Spleen (tissue), 11 donors: ENCODE measurements around the gene MAST4. TPM values are rescaled to one million over a fixed set of nuclear protein-coding genes. Genes with fewer than 3 reads are reported as not detected.

ENCODE experiments used
- DNase-seq: peaks from one replicate; pipeline ENCODE4 v3.0.0-alpha.2; 2020
- H3K27ac ChIP-seq, 8 donors: fragments of 200-600 bp; sonication (generic) in 7 of 8; 1 replicate in 4 of 8; 2 replicates in 4 of 8; pipeline versions ENCODE4 v1.5.0 to v1.8.0; 2016 to 2021; ENCODE audit warnings: inconsistent platforms in 4 of 8, mild to moderate bottlenecking in 4 of 8, moderate library complexity in 1 of 8
- H3K27me3 ChIP-seq, 7 donors: fragments of 200-600 bp; sonication (generic) in 6 of 7; replicated peaks in 1 of 7; 1 replicate in 4 of 7; 2 replicates in 3 of 7; pipeline versions ENCODE4 v1.5.0 to v1.8.0; 2016 to 2021; ENCODE audit warnings: inconsistent platforms in 3 of 7, mild to moderate bottlenecking in 1 of 7
- H3K36me3 ChIP-seq, 6 donors: fragments of 200-600 bp; sonication (generic) in 5 of 6; 1 replicate in 4 of 6; 2 replicates in 2 of 6; pipeline versions ENCODE4 v1.5.0 to v1.8.0; 2016 to 2021; ENCODE audit warnings: inconsistent platforms in 2 of 6
- H3K4me1 ChIP-seq, 6 donors: fragments of 200-600 bp; sonication (generic) in 5 of 6; 1 replicate in 3 of 6; 2 replicates in 3 of 6; pipeline versions ENCODE4 v1.5.0 to v1.8.0; 2016 to 2021; ENCODE audit warnings: inconsistent platforms in 3 of 6
- H3K4me3 ChIP-seq, 8 donors: fragments of 200-600 bp; sonication (generic) in 7 of 8; 1 replicate in 4 of 8; 2 replicates in 4 of 8; pipeline versions ENCODE4 v1.5.0 to v1.8.0; 2016 to 2021; ENCODE audit warnings: inconsistent platforms in 4 of 8, mild to moderate bottlenecking in 4 of 8, moderate library complexity in 2 of 8
- H3K9me3 ChIP-seq, 8 donors: fragments of 200-600 bp; sonication (generic) in 7 of 8; 1 replicate in 4 of 8; 2 replicates in 4 of 8; pipeline versions ENCODE4 v1.5.0 to v1.8.0; 2016 to 2021; ENCODE audit warnings: inconsistent platforms in 4 of 8
- CTCF ChIP-seq, 11 experiments: fragments of 200-600 bp in 7 of 11; fragments of 450-650 bp in 4 of 11; sonication (generic) in 4 of 11; IDR thresholded peaks in 8 of 11; conservative IDR thresholded peaks in 3 of 11; 1 replicate in 7 of 11; 2 replicates in 4 of 11; pipeline versions ENCODE4 v1.4.0 to v1.8.0; 2016 to 2021; ENCODE audit warnings: antibody characterized with exemption in 11 of 11, inconsistent platforms in 4 of 11, mild to moderate bottlenecking in 1 of 11
- POLR2A ChIP-seq, 3 donors: fragments of 450-650 bp; IDR thresholded peaks; one replicate each; pipeline ENCODE4 v1.5.1; 2017; ENCODE audit warnings: antibody characterized with exemption in 3 of 3, mild to moderate bottlenecking in 1 of 3
- POLR2AphosphoS5 ChIP-seq, 3 donors: sonication (generic); formaldehyde crosslinking; IDR thresholded peaks; one replicate each; pipeline ENCODE4 v1.5.1; 2017; ENCODE audit warnings: antibody characterized with exemption in 3 of 3
- WGBS, 5 donors: extraction: QIAGEN DNeasy Blood & Tissue Kit in 3 of 5; methylation state at CpG; one replicate each; pipeline versions ENCODE4 v1.1.5 to v1.1.7; 2013 to 2018; 5-methylcytosine and 5-hydroxymethylcytosine counted together
- intact Hi-C: fragments of 100-400 bp; cut with DNase I; formaldehyde crosslinking; loops from one replicate; pipeline ENCODE4 v1.15.0; 2023; ENCODE audit warnings: low total_unique reads
- polyA plus RNA-seq, 3 donors: library from polyadenylated mRNA; stranded (reverse); fragments of 200-250 nt; gene quantifications; one replicate each; pipeline ENCODE4 v1.2.1, GENCODE V29; 2013
- total RNA-seq, 7 donors: library from RNA; depleted of rRNA in 3 of 7; stranded (reverse); fragments of >200 nt in 3 of 7; fragmentation: NEBNext Ultra II Directional in 4 of 7; extraction: Animal tissue kit (Norgen Biotek cat#: 25700) in 4 of 7; gene quantifications; one replicate each; pipeline versions ENCODE4 v1.1.0 to v1.2.1, GENCODE V29; 2016 to 2021
- donor health status: healthy with polysubstance abuse.
- donor health status: DM: no; HTN: no; CAD: no; lungs with moderate emphysema.
- donor health status: DM: no; HTN: no; CAD: no.
- donor health status: Bipolar disorder and iron deficiency.
- donor health status: healthy.
- donor health status: DM: no; HTN: no; CAD: no.
- donor health status: DM: yes; HTN: yes; CAD: no.

Gene MAST4
- total and polyA plus RNA-seq, 10 donors = 2.5 to 43.7 (median 25.4) TPM

DNA sequence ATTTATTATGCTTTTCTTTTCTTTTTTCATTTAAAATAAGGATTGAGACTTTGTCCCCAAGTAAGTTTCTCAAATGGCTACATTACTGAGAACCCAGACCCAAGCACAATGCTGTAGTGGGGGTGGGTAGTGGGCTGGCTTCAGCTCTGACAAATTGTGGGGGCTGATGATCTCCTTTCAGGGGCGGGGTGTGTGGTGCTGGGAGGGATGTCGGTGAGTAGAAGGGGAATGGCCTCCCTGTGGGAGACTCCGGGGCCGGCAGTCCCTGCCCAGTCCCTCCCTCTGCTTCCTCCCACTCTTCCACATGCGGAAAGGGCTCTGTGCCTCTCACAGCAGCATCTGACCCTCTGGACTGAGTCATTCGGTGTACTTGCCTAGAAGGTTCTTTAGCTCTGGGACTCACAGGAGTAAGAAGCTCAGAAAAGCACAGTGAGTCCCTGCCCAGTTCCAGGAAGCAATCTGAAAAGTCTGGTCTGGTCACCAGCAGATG lies 586.2 kb downstream of the MAST4 start:
- Histone ChIP-seq H3K36me3 (peaks cover 0 to 71% (median 10%) of the 10 kb centered on the region in 6 donors), H3K27ac (peak overlapping the region in 7 of 8 donors; percentile 3 to 78 (median 67)), H3K4me3 (no peak overlapping the region), H3K4me1 (peaks cover 11 to 80% (median 37%) of the 10 kb centered on the region in 6 donors), H3K9me3 (peaks cover 2 to 20% (median 14%) of the 10 kb centered on the region in 8 donors), H3K27me3 (no peaks in the 10 kb centered on the region)
- intact Hi-C loops = no loop called here
- 18 to 58% (median 41%) methylated on average over 3 to 6 of the region's 6 CpGs for WGBS, 5 donors
- peak; percentile 73 for DNase-seq
- TF ChIP-seq POLR2AphosphoS5 (IDR thresholded peaks at IDR 0.05) (peak in 2 of 3 donors; percentile 58 to 60), CTCF (IDR thresholded peaks at IDR 0.05 in 8 of 11, conservative IDR thresholded peaks at IDR 0.05 in 3 of 11) (no peak), POLR2A (IDR thresholded peaks at IDR 0.05) (no peak)

- Histone ChIP-seq H3K36me3 (peaks cover 0 to 56% (median 10%) of the 10 kb centered on the region in 6 donors), H3K9me3 (peaks cover 0 to 5% (median under 1%) of the 10 kb centered on the region in 8 donors), H3K27me3 (no peaks in the 10 kb centered on the region), H3K27ac (no peak overlapping the region), H3K4me3 (no peak overlapping the region), H3K4me1 (peaks cover 23 to 83% (median 51%) of the 10 kb centered on the region in 6 donors)
- 96 to 100% (median 98%) methylated on average over 3 of the region's 3 CpGs for WGBS, 5 donors
- no peak for TF ChIP-seq POLR2AphosphoS5 (IDR thresholded peaks at IDR 0.05)
- no peak for TF ChIP-seq POLR2A (IDR thresholded peaks at IDR 0.05)
- TF ChIP-seq CTCF (IDR thresholded peaks at IDR 0.05 in 8 of 11, conservative IDR thresholded peaks at IDR 0.05 in 3 of 11) = no peak
- intact Hi-C loops = no loop called here
- DNase-seq = no peak
Measured at GRCh38 chr5:67183859-67184258, 587.7 kb downstream of the MAST4 start.

DNA sequence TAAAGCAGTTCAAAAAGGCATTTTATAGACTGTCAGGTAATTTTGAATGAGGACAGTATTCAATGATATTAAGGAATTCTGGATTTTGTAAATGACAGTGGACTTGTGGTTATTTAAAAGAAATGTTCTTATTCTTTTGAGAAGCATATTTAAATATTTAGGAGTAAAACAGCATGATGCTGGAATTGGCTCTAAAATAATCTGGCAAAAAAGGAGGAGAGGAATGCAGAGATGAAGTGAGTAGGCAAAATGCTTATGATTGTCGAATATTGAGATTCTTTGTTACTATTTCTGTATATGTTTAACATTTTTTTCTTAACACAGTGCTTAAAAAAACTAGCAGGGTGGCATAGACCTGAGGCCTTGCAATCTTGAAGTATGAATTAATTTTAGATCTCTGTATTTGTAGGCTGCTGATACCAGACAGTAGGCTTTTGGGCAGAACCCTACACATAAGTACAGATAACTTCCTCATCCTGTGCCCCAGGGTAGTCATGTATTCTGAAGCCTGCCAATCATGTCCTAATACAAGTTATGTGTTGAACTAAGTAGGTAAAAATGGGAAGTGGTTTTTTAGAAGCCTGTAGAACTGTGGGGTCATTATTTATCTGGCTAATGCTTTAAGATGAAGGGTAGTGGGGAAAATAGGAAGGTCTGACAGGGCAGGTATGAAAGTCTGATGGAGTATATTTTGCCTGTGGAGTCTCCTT lies 591.0 kb downstream of the MAST4 start:
- 15 to 43% (median 31%) methylated on average over 1 of the region's 1 CpG for WGBS, 5 donors
- Histone ChIP-seq H3K4me1 (peaks cover 22 to 93% (median 72%) of the 10 kb centered on the region in 6 donors), H3K27me3 (no peaks in the 10 kb centered on the region), H3K4me3 (peak overlapping the region in 1 of 8 donors; percentile 14), H3K36me3 (peaks cover 0 to 50% (median 10%) of the 10 kb centered on the region in 6 donors), H3K27ac (peak overlapping the region in 7 of 8 donors; percentile 37 to 79 (median 66)), H3K9me3 (peaks cover 0 to 3% (median 0%) of the 10 kb centered on the region in 8 donors)
- intact Hi-C loops = no loop called here
- no peak for DNase-seq
- TF ChIP-seq POLR2A (IDR thresholded peaks at IDR 0.05) = no peak
- TF ChIP-seq POLR2AphosphoS5 (IDR thresholded peaks at IDR 0.05) = peak in 1 of 3 donors; percentile 28

DNA sequence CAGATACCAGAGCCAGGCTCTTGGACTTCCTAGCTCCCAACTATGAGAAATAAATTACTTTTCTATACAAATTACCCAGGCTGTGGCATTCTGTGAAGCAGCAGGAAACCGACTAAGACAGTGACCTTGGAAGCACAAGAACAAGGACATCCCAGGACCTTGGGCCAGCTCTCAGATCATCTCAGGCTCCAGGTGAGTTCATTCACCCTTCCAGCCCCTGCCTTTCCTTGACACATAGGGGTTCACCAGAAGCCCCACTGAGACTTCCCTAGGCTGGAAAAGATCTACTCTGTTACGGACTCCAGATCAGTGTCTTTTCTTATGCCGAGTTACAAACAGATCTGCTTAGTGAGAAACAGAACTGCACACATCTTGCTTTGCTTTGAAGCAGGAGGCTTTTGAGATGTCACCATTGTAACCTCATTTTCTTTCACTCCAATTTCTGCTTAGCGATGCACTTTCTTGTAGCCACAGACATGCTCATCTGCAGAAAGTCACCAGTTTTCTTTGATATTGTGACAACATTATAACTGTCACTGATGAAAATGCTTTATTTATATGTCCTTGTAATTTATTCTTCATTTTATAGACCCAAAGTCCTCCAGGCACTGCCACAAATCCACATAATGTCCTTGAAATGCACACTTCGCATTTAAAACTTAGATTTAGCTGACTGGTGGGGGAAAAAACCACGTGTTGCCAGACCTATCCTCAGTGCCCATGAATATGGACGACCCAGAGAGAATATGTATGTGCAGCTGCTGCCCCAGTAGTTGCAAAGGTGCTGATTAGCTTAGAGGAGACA lies 592.3 kb downstream of the MAST4 start:
- Histone ChIP-seq H3K4me1 (peaks cover 16 to 93% (median 72%) of the 10 kb centered on the region in 6 donors), H3K27me3 (no peaks in the 10 kb centered on the region), H3K4me3 (peak overlapping the region in 1 of 8 donors; percentile 14), H3K9me3 (peaks cover 0 to 6% (median 0%) of the 10 kb centered on the region in 8 donors), H3K36me3 (peaks cover 0 to 43% (median 4%) of the 10 kb centered on the region in 6 donors), H3K27ac (peak overlapping the region; percentile 37 to 79 (median 65))
- intact Hi-C loops = no loop called here
- TF ChIP-seq POLR2AphosphoS5 (IDR thresholded peaks at IDR 0.05) = no peak
- TF ChIP-seq POLR2A (IDR thresholded peaks at IDR 0.05) = no peak
- no peak for TF ChIP-seq CTCF (IDR thresholded peaks at IDR 0.05 in 8 of 11, conservative IDR thresholded peaks at IDR 0.05 in 3 of 11)
- no peak for DNase-seq
- WGBS, 5 donors = 64 to 78% (median 72%) methylated on average over 7 of the region's 7 CpGs
